A673 (cell line): Measurements from ENCODE around the gene CDK14.

Source experiments
- CTCF ChIP-seq: fragments of 300-800, 200-600 bp; sonication (generic); conservative IDR thresholded peaks from 2 replicates; pipeline ENCODE4 v1.5.1; 2017; ENCODE audit warnings: low read depth, mild to moderate bottlenecking, antibody characterized with exemption, low read length, moderate library complexity, mixed read lengths
- EZH2 ChIP-seq: fragments of 200-600 bp; sonication (generic); IDR thresholded peaks from 2 replicates; pipeline ENCODE4 v1.6.1; 2017; ENCODE audit warnings: borderline replicate concordance, low read depth, mild to moderate bottlenecking, mixed read lengths, antibody characterized with exemption, low read length; ENCODE audit not compliant: poor library complexity, severe bottlenecking

- TF ChIP-seq CTCF (no peak), EZH2 (no peak)
Observed at GRCh38 chr7:90642978-90643377, 46.9 kb downstream of the CDK14 start.
